Epithelial cell of esophagus (primary cell): ENCODE data around the gene CENPX.

Source experiments
- DNase-seq: peaks from one replicate; pipeline ENCODE4 v3.0.0; 2010; ENCODE audit warnings: low read depth
- H3K4me3 ChIP-seq: 2 replicates; pipeline ENCODE4 v1.5.1; 2011; ENCODE audit warnings: mild to moderate bottlenecking, low read length, control low read depth
- CTCF ChIP-seq: IDR thresholded peaks from 2 replicates; pipeline ENCODE4 v1.5.1; 2011; ENCODE audit warnings: low read depth, mild to moderate bottlenecking, low read length, control low read depth, inconsistent platforms; ENCODE audit not compliant: insufficient read depth; ENCODE audit errors: missing control alignments

Gene CENPX

DNA sequence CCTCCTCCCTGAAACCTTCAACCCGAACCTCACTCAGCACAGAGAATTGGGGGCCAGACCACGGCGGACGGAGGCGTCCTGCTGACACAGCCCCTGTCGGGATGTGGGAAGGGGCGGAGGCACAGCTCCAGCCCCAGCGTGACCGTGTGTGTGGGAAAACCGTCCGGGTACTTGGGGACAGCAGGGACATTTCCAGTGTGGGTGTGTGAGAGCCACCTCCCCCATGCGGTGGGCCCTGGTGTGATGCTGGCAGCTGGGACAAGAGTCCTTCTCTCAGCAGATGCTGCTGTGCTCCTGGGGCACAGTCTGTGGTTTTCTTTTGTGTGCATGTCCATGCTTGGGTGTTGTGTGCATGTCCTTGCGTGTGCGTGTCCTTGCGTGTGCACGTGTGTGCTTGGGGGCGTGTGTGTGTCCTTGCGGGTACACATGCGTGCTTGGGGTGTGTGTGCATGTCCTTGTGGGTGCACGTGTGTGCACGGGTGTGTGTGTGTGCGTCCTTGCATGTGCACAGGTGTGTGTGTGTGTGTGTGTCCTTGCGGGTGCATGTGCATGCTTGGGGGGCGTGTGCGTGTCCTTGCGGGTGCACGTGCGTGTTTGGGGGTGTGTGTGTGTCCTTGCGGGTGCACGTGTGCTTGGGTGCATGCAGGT lies 16.9 kb downstream of the CENPX start:
- H3K4me3 ChIP-seq = no peak overlapping the region
- DNase-seq = no peak
- TF ChIP-seq CTCF = no peak

- no peak overlapping the region for H3K4me3 ChIP-seq
- no peak for DNase-seq
Observed at GRCh38 chr17:82004517-82005455, 17.9 kb downstream of the CENPX start.

DNA sequence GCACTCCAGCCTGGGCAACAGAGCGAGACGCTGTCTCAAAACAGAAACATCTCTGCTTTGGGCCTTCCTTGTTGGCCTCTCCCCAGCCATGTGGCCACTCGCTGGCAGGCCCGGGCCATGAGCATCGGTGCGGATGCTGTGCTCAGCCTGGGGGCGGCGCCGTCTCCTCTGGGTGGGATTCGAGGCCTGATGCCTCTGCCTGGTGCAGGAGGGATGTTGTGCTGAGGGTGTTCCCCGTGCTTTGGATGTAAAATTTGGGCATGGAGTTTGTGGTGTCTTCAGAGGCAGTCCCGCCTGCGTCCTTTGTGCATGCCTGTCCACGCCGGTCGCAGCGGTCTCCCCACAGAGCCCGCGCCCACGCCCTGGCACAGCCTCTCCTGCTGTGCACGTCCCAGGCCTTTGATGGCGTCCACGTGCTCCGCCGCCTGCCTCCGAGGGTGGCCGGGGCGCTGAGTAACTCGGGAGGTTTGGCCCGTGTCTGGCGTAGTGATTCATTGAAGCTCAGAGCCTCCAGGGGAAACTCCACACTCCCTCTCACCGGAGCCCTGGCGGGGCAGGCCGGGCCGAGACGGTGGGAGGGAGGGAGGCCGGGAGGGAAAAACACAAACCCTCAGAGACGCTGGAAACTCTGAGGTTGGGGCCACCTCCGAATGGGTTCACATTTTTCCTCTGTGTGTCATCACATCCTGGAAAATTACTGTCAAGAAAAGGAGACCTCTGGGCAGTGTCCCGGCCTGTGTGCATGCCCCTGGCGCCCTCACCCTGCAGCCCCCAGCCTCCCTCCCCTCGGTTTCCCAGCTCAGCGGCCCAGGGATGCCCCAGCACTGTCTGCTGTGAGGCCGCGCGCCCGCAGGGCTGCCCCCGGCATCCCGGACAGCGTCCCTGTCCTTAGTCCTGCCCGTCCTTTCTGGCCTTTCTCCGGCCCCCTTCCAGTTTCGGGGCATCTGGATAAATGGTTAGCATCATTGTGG lies 19.0 kb downstream of the CENPX start:
- no peak overlapping the region for H3K4me3 ChIP-seq
- DNase-seq = peak; percentile 96
- no peak for TF ChIP-seq CTCF

More at GRCh38 chr17:82004517-82005455, 17.9 kb downstream of the CENPX start:
- no peak for TF ChIP-seq CTCF

GRCh38 chr17:82001571-82002056 lies 21.1 kb downstream of the CENPX start:
- H3K4me3 ChIP-seq = no peak overlapping the region
- no peak for DNase-seq
- TF ChIP-seq CTCF = no peak

DNA sequence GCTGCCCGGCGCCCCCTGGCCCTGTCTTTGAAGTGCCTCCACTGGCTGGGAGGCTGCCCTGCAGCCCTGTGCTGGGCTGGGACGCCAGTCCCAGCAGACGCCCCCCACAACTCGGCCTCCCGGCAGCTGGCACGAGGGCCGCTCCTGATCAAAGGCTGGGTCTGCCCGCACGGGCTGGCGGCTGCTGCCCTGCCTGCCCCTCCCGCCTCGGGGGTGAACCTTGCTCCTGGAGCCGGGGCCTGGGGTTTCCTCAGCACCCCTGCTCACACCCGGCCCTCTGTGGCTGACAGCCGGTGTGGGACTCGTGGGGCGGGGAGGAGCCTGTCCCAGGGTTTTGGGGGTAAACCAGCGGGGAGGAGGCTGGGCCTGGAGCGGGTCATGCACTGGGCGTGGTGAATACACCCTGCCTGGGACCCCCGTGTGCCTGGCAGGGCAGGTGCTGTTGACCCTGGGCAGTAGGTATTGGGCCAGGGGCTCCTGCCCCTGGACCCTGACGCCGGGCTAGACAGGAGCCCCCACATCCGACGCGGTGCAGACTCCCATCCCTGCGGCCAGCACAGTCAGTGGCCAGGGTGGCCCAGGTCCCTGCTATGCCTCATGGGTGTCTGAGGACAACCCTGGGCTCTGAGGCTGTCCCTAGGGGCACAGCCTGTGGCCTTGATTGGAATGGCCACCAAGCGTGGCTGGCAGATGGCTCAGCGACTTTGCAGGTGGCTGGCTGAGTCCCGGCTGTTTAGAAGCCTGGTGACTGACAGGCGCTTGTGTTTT lies 21.7 kb downstream of the CENPX start:
- H3K4me3 ChIP-seq = no peak overlapping the region
- no peak for DNase-seq
- no peak for TF ChIP-seq CTCF
